ENCODE measurements around the gene KRT85. TPM values are rescaled to one million over a fixed set of nuclear protein-coding genes. Genes with fewer than 3 reads are reported as not detected.
"Not testable (repeated sequence)": the region's sequence is repeated elsewhere in the genome, so short reads cannot be mapped to it uniquely, and the experiment has no call there.

Gene KRT85
- polyA plus RNA-seq, 1 donor: not detected

- DNase-seq: no peak
Observed at GRCh38 chr12:52323416-52324152, 43.7 kb downstream of the KRT85 start.

DNA sequence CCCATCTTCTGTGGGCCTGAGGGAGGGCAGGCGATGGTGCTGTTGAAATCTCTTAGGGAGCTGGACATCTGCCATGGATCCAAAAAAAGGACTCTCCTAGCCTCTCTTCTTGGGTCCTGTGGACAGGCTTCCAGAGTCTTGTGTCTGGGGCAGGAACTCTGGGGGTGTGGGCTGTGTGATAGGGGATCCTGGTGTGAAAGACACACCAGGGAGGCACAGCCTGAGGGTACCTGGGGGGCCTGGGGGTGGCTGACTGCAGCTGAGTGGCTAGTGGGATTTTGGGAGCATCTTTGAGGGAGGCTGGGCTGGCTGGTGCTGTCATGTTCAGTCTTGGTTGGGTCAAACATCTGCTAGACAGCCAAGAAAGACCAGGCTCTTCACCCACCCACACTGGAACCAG, 44.3 kb downstream of the KRT85 start:
- DNase-seq: no peak

DNA sequence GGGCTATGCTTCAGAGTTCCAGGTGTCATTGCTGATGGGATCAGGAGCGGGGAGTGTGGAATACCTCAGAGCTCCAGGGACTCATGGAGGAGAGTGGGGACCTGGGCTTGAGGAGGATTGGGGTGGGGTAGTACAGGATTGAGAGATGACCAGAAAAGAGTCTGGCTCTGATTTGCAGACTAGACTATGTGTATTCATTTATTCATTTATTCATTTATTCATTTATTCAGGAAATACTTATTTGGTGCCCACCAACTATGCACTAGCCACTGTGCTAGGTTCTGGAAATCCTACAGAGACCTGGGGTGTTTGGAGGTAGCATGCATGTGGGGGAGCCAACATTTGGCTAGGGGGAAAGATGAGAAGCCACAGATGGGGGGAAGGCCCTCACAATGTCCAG, 45.2 kb downstream of the KRT85 start:
- DNase-seq: no peak

DNA sequence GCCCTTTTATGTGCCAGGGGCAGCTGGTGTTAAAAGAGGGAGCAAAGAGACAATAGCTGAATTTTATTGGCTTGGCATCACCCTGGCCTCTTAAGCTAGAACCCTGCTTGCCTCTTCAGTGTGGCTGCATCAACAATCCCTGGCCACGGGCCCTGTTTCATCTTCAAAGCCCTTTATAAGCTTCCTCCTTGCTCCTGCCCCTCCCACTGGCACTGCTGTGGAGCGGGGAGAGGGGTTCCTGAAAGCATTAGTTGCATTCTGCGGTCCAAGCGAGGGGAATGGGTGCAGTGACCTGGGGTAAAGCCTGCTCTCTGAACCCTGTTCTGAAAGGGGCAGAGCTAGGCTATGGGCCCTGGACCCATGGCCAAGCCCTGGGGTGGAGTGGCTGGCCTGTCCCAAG, 45.9 kb downstream of the KRT85 start:
- DNase-seq: no peak

DNA sequence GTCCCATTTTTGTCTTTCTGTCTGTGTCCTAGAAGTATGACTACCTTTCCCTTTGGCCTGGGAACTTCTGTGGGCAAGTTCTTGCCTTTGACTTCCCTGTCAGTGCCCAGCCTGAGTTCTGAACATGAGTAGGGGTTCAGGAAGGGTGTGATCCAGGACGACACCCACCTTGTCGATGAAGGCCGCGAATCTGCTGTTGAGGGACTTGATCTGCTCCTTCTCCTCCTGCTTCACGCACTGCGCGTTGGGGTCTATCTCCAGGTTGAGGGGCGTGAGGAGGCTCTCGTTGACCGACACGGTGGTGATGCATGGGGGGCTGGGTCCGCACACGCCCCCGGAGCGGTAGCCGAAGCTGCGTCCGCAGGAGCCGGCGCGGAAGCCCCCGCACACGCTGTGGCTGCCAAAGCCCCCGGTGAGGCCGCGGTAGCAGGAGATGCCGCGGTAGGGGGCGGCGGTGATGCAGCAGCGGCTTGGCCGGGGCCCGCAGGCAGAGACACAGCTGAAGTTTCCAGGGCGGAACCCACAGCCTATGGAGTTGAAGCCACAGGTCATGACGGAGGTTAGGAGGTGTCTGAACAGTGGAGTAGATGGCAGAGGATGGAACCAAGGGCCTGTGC, 46.4 kb downstream of the KRT85 start, which contains the start of gene KRT83:
Gene KRT83, minus strand, starts transcription at position 615 of the 617 bp plus-strand sequence. Its CDS starts 63 bp downstream, at position 552.
- no peak for DNase-seq

DNA sequence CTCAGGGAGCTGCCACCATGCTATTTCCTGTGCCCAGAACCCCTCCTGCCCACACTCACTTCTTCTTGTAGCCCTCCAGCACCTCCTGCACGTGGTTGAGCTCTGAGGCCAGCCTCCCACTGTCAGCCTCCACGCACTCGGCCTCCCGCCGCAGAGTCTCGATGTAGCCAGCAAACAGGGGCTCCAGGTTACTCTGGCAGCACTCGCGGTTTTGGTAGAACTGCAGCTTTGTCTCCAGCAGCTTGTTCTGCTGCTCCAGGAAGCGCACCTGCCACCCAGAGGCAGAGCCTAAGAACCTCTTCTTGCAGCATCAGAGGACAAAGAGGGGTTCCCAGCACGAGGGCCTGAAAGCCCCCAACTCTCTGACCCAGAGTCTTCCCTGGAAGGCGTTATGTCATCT, 48.2 kb downstream of the KRT85 start:
- DNase-seq: no peak

GRCh38 chr12:52318241-52318990, 48.9 kb downstream of the KRT85 start:
- DNase-seq: no peak

GRCh38 chr12:52317468-52318052, 49.7 kb downstream of the KRT85 start:
- no peak for DNase-seq

DNA sequence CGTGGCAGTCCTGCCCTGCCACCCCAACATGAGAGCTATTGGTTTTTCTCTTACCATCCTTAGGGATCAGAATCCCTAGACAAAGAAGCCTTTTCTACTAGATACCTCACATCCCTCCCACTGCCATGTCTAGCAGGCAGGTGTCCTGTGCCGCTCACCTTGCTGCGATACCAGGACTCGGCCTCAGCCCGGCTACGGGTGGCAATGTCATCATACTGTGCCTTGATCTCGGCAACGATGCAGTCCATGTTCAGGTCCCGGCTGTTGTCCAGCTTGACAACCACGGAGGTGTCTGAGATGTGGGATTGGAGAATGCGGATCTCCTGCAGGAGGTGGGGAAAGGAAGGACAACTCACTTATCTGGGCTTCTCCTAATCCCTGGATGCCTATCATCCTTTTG, 50.6 kb downstream of the KRT85 start:
- no peak for DNase-seq

GRCh38 chr12:52316290-52316689, 51.0 kb downstream of the KRT85 start:
- DNase-seq: no peak

- not testable (repeated sequence) for DNase-seq
Observed at GRCh38 chr12:52315721-52316120, 51.6 kb downstream of the KRT85 start.

DNA sequence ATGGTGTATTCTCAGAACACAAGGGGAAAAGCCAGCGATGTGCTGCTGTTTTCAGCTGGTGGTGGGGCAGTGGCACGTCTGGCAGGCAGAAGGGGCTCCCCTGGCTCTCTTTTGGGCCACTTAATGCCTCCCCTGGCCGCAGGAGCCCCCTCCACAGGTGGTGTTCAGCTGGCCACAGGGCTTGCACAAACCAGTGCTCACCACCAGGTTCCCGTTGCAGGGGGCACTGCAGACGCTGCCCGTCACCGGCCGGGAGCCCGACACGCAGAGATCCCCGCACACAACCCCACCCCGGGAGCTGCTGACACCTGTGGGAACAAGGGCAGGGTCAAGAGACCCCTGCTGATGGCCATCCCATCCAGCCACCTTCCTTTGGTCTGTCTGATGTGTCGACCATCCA, 52.8 kb downstream of the KRT85 start:
- no peak for DNase-seq

DNA sequence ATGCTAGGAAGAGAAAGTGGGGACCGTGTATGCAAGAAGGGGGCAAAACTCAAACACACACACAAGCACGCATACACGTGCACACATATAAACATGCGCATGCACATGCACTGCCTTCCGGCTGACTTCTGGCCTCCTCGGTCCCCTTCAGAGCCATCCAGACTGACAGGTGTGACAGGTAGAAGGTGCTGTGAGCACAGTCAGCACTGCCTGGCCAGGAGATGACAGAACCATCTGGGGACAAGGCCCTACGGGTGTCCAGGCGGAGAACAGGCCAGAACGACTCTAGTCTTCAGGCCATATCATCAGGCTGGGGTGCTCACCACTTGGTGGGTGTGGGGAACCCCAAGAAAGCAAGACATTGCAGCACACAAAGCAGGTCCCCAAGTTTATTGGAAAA, 53.4 kb downstream of the KRT85 start:
- DNase-seq: no peak

GRCh38 chr12:52313461-52313860, 53.8 kb downstream of the KRT85 start:
- DNase-seq: no peak

- no peak for DNase-seq
Observed at GRCh38 chr12:52312086-52312485, 55.2 kb downstream of the KRT85 start.

DNA sequence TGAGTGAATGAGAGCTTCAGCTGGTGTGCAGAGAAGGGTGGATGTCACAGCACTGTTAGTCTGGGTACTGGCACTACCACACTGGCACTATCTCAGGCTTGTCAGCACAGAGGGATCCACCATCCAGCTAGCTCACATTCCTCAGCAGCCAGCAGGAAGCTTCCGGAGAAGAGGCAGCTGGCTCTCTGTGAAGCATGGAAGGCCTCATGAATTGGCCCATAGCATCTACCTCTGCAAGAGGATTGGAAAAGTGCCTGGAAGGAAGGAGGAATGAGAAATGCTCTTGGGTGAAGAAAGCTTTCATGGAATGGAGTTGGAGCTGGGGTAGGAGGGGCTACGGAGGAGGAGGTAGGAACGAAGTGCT, 56.0 kb downstream of the KRT85 start:
- no peak for DNase-seq

GRCh38 chr12:52310622-52311284, 56.5 kb downstream of the KRT85 start:
- no peak for DNase-seq

Other genes with a start within 250 kb of the KRT85 start
- gene KRT80, start 175.5 kb downstream of the KRT85 start, polyA plus RNA-seq (ENCODE audit: insufficient read length): 0.80 TPM
- gene KRT7, start 134.2 kb downstream of the KRT85 start, polyA plus RNA-seq (ENCODE audit: insufficient read length): 56.5 TPM
- not detected for gene KRT86, start 92.8 kb downstream of the KRT85 start, polyA plus RNA-seq (ENCODE audit: insufficient read length)
- gene KRT81, start 75.9 kb downstream of the KRT85 start, polyA plus RNA-seq (ENCODE audit: insufficient read length): not detected
- gene KRT83, start 46.1 kb downstream of the KRT85 start, polyA plus RNA-seq (ENCODE audit: insufficient read length): not detected
- gene KRT84, start 18.2 kb upstream of the KRT85 start, polyA plus RNA-seq (ENCODE audit: insufficient read length): not detected
- gene KRT82, start 38.9 kb upstream of the KRT85 start, polyA plus RNA-seq (ENCODE audit: insufficient read length): not detected
- not detected for gene KRT75, start 66.9 kb upstream of the KRT85 start, polyA plus RNA-seq (ENCODE audit: insufficient read length)
- gene KRT6B, start 84.7 kb upstream of the KRT85 start, polyA plus RNA-seq (ENCODE audit: insufficient read length): not detected
- gene KRT6C, start 106.3 kb upstream of the KRT85 start, polyA plus RNA-seq (ENCODE audit: insufficient read length): not detected
- not detected for gene KRT6A, start 125.8 kb upstream of the KRT85 start, polyA plus RNA-seq (ENCODE audit: insufficient read length)
- 0.22 TPM for gene KRT5, start 152.9 kb upstream of the KRT85 start, polyA plus RNA-seq (ENCODE audit: insufficient read length)
- gene KRT71, start 185.7 kb upstream of the KRT85 start, polyA plus RNA-seq (ENCODE audit: insufficient read length): not detected
- not detected for gene KRT74, start 206.4 kb upstream of the KRT85 start, polyA plus RNA-seq (ENCODE audit: insufficient read length)
- gene KRT72, start 234.0 kb upstream of the KRT85 start, polyA plus RNA-seq (ENCODE audit: insufficient read length): not detected